Stimulated activated CD8-positive, alpha-beta memory T cell treated with anti-CD3 and anti-CD28 coated beads, Interleukin-7, amount 100 ng/mL, for 48 hours (primary cell): ENCODE measurements around the gene LMO7.

Experiments used
- DNase-seq, 2 donors: peaks; one replicate each; pipeline ENCODE4 v3.0.0-alpha.2; 2020; ENCODE audit warnings: low read depth in 1 of 2; ENCODE audit errors: extremely low read depth in 1 of 2

Gene LMO7

GRCh38 chr13:75796825-75797224, 160.7 kb downstream of the LMO7 start:
- no peak for DNase-seq

DNA sequence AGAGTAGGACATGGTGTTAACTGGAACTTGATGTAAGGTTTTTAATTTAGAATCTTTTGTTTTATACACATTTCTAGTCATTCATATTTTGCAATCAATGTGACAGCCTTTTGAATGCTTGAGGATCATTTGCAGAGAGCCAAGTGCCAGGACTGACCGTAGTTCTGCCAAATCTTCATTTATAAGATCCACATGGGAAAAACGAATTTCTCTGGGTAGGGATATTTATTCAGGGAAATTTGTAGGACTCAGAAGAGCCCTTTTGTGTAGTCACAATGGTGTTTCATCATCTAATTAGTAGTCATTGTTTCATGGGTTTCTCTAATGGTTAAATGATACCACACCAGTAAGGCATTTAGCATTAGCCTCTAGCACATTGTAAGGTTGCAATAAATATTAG, 161.1 kb downstream of the LMO7 start:
- no peak for DNase-seq

DNA sequence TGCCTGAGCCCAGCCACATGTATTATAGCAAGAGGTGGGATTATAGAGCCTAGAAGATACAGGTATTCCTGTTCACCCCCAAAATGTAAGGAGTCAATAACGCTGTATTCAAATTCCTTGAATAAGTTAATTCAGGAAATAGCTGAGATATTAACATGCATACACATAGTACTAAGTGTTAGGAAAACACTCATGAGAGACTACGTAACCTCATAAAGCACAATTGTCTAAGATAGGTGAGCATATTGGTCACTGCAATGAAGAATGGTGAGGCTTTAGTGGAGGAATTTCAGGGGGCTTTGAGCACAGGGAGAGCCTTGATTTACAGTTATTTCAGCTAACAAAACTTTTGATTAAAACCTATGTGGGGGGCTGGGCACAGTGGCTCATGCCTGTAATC, 161.6 kb downstream of the LMO7 start:
- no peak for DNase-seq

DNA sequence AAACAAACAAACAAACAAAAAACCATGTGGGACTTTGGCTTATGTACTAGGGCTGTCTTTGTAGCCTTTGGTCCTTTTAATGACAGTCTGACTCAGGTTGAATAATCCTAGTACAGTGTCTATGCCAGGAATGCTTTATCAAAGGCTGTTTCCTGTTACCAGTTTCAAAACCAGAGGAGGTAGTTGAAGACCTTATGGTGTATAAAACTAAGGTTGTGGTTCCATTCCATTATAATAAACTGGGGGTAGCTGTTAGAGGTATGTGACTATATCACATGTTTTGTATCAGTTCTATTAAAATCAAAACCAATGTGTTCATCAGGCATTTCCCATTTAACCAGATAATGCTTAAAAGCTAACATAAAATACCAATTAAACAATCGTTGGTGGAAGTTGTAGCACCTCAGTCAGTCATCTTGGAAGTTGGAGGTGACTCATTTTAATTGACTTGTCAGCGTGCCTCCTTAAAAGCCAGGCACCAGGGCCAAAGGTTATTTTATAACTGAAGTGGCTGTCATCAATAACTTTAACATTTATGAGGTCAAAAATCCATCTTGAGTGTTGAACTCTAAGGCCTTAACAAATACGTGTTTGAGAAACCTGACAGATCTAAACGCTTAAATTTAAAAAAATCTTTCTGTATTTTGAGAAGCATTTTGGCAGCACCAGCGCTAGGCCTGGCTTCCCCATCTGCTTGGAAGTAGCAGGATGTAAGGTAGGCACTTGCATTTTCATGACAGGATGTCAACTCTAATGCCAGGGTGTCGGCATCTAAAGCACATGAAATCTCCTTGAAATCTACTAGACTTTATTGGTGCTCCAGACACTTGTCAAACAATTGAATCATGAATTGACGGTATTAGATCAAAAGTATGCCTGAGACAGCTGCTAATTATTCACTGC, 162.5 kb downstream of the LMO7 start:
- no peak for DNase-seq

GRCh38 chr13:75800545-75800944, 164.4 kb downstream of the LMO7 start:
- DNase-seq: no peak

DNA sequence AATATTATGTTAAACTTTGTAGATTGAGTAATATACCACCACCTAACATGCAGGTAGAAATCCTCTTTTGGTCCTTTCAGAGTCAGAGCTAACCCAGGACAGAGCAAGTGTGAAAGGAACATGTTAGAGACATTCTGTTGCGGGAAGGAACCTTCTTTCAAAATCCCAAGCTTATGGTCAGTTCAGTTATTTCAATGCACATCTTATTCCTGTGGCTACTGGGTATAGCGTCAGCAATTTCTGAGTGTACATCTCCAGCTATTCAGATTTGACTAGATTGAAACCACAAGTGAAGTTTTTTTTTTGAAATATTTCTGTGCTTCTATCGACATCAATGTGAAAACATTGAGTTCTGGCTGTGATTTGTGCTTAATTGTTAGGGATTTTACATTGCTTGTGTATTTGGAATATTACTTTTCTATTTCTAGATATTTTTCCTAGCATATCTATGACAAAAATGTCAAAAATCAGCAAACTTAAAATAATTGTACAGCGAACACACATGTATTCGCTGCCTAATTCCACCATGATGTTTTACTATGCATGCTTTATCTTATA, 165.3 kb downstream of the LMO7 start:
- DNase-seq: no peak

DNA sequence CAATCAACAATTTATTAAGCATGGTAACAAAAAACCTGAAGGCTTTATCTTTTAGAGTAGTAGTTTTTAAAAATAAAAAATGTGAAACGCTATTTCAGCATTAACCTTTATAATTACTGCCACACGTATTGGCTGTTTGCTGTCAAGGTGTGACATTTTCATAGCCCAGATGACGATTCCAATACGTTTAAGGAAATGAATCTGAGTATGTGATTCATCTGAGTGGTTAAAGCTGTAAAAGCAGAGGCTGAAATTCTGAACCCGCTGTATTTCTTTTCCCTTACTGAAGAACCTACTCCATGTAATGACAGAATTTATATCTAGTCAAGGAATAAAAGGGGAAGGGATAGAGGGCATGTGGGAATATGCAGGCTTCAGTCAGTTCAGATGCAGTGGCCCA, 166.0 kb downstream of the LMO7 start:
- DNase-seq: no peak

DNA sequence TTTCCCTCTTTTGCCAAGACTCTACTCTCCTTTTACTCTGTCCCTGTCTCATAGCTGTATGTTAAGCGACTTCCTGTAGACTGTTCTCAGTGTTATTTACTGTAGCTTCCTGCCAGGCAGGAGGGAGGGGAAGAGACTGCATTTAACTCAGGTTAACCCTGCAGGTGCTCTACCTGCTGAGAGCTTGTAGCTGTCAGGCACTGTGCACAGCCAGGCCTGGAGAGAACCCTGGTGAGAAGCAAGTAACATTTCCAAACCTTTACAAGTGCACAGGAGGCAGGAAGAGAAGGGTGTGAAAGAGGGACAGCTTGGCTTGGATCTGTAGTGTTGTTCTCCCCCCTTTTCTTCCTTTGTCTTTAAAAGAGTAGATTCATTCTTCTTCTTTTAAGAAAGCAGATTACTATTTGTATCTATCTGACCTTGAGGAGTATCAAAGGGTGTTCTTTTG, 167.1 kb downstream of the LMO7 start:
- no peak for DNase-seq

DNA sequence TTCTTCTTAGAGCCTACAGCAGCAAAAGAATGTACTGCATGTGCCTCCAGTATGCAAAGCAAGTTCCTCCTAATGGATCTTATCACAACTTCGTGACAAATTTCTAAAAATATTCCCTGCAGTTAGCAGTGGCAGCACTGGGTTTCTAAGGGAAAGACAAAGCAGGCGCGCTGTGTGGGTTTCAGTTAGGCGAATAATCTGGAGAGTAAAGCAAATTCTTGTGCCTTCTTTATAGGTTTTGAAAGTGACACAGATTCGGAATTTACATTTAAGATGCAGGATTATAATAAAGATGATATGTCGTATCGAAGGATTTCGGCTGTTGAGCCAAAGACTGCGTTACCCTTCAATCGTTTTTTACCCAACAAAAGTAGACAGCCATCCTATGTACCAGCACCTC, 167.9 kb downstream of the LMO7 start:
- DNase-seq: no peak

DNA sequence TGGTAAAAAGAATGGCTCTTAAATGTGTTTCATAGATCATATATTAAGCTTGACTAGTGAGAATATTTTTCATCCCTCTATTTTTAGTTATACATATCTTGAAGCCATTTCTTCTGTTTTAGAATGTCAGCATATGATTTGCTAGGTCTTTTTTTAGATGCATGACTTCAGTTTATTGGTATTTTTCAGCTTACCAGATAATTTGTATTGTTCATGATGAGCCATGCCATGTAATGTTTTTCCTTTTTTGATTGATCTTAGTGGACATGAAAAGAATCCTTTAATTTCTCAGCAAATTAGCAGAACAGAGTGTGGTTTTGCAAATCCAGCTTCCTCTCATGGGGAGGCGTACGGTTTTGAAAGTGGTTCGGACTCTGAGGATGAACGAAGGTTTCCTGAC, 168.5 kb downstream of the LMO7 start:
- DNase-seq: no peak

GRCh38 chr13:75806117-75806516, 170.0 kb downstream of the LMO7 start:
- DNase-seq: no peak

GRCh38 chr13:75811361-75811760, 175.2 kb downstream of the LMO7 start:
- no peak for DNase-seq

- DNase-seq: no peak
Observed at GRCh38 chr13:75811841-75812240, 175.7 kb downstream of the LMO7 start.

GRCh38 chr13:75812751-75813181, 176.6 kb downstream of the LMO7 start:
- no peak for DNase-seq

GRCh38 chr13:75813323-75813722, 177.2 kb downstream of the LMO7 start:
- DNase-seq: no peak

DNA sequence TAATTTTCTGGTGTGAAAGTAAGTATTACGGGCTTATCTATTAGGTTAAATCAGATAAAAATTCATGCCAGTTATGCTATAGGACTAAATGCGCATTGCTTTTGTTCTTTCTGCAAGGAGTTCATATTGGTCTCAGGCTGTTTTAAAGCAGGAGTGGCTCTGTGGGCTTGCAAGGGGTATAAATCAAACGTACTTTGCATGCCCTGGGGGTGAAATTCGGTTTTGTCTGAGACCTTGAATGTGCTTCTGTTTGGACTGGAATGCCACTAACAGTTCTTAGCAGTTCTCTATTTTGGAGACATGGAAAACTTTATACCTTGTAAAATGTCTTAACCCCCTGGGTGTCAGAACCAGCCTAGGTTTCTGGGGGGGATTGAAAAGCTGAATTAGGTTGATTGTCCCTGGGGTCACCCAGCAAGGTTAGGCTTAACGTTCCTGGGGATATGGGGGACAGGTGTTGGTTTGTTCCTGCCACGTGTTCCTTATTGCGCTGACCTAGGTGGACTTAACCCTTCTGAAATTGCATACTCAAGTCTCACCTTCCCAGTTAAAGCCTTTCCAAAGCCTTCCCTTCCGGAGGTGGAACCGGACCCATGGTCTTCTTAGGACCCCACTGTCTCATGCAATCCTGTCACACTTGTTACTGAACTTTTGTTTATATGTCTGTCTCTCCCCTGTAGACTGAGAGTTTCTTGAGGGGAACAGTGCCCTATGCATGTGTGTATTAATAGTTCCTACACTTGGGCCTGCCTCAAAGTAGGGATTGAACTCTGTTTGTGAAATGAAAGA, 182.2 kb downstream of the LMO7 start:
- DNase-seq: no peak

GRCh38 chr13:75818968-75819225, 182.8 kb downstream of the LMO7 start:
- no peak for DNase-seq

- no peak for DNase-seq
Observed at GRCh38 chr13:75825161-75825560, 189.0 kb downstream of the LMO7 start.

DNA sequence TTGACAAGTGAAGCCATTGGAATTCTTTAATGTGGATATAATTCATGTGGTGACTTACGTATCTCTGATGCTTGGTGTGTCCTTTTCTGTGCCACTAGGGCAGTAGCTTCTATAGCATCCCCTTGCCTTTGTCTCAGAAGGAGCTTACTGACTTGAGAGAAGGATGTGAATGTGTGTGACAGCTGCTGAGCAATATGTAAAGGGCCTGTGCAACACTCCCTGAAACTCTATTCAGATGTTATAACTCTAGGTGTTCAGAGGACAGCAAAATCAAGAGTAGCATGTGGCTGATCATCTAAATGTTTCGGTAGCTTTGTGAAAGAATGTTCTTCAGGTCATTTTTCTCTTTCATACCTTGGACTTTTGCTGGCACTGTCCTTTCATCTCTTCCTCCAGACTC, 189.5 kb downstream of the LMO7 start:
- DNase-seq: no peak

DNA sequence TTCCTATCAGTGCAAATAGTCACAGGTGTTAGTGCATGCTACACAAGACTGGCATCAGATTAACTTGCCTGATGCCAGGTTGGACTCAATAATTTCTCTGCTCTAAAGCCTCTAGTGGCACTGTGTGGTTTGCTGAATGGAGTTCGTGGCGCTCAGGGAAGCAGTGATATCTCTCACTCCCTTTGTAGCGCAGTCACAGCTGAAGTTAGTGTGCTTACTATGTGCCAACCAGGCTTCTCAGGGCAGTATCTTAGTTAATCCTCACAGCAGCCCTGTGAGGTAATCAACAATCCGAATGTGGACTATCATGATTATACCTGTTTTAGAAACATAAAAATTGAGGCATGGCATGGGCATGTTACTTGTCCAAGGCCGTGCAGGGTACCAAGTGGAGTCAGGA, 190.3 kb downstream of the LMO7 start:
- DNase-seq: no peak

- DNase-seq: no peak
Observed at GRCh38 chr13:75829830-75830229, 193.7 kb downstream of the LMO7 start.

DNA sequence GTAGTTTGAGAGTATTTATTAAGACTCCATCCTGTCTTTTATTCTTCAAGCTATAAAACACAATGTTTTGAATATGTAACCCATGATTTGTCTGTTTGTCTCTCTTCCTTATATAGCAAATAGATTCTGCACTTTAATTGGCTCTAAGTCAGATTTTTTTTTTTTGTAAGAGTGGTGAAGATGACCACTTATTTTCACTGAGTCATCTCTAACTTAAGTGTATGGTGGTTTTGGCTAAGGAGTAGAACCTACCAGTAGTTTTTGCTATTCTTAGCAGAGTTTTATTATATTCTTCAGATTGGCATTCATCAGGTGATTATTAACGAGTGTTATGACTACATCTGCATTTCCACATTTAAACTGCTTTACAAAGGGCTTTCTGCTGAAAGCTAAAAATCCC, 194.7 kb downstream of the LMO7 start:
- DNase-seq: no peak
